Measurements from ENCODE around the gene ANKS1B.

GRCh38 chr12:99455350-99456035 lies 529.2 kb downstream of the ANKS1B start:
- no peak for TF ChIP-seq CTCF (IDR thresholded peaks at IDR 0.05)
- TF ChIP-seq POLR2A (IDR thresholded peaks at IDR 0.05) = no peak

Data from thyroid gland (tissue), 4 donors.